Activated CD4-positive, alpha-beta T cell treated with anti-CD3 and anti-CD28 coated beads, Interleukin-2, Interleukin-4, amounts not matched to agents 100 ng/mL and 50 ng/mL, durations not matched to agents 16 hours and 8 hours (primary cell): ENCODE measurements around the gene PLSCR4.
A peak's percentile ranks its signal among the peaks of the same experiment; 100 is the strongest.

Source experiments
- DNase-seq: peaks from one replicate; pipeline ENCODE4 v3.0.0-alpha.2; 2020; ENCODE audit warnings: low spot score

Gene PLSCR4

GRCh38 chr3:146191051-146191450, 59.9 kb downstream of the PLSCR4 start:
- DNase-seq = no peak

- DNase-seq = peak; percentile 43
Observed at GRCh38 chr3:146189519-146190173, 61.3 kb downstream of the PLSCR4 start.

GRCh38 chr3:146187334-146187950, 63.5 kb downstream of the PLSCR4 start:
- no peak for DNase-seq

GRCh38 chr3:146184241-146185015, 66.5 kb downstream of the PLSCR4 start:
- DNase-seq = no peak

GRCh38 chr3:146181216-146181615, 69.7 kb downstream of the PLSCR4 start:
- DNase-seq = no peak

- DNase-seq = no peak
Observed at GRCh38 chr3:146180376-146180775, 70.5 kb downstream of the PLSCR4 start.

GRCh38 chr3:146178006-146178689, 72.8 kb downstream of the PLSCR4 start:
- no peak for DNase-seq

- DNase-seq = no peak
Observed at GRCh38 chr3:146177519-146177918, 73.4 kb downstream of the PLSCR4 start.

- no peak for DNase-seq
Observed at GRCh38 chr3:146177072-146177471, 73.8 kb downstream of the PLSCR4 start.

- no peak for DNase-seq
Observed at GRCh38 chr3:146172586-146172985, 78.3 kb downstream of the PLSCR4 start.

- DNase-seq = no peak
Observed at GRCh38 chr3:146170591-146170990, 80.3 kb downstream of the PLSCR4 start.

GRCh38 chr3:146169891-146170290, 81.0 kb downstream of the PLSCR4 start:
- no peak for DNase-seq

GRCh38 chr3:146166826-146167225, 84.1 kb downstream of the PLSCR4 start:
- DNase-seq = no peak

- no peak for DNase-seq
Observed at GRCh38 chr3:146166415-146166821, 84.5 kb downstream of the PLSCR4 start.

- no peak for DNase-seq
Observed at GRCh38 chr3:146165877-146166276, 85.0 kb downstream of the PLSCR4 start.

GRCh38 chr3:146164971-146165769, 85.7 kb downstream of the PLSCR4 start:
- no peak for DNase-seq

GRCh38 chr3:146164506-146164905, 86.4 kb downstream of the PLSCR4 start:
- no peak for DNase-seq

GRCh38 chr3:146164071-146164470, 86.8 kb downstream of the PLSCR4 start:
- DNase-seq = no peak

- no peak for DNase-seq
Observed at GRCh38 chr3:146163584-146163983, 87.3 kb downstream of the PLSCR4 start.

GRCh38 chr3:146162561-146162960, 88.3 kb downstream of the PLSCR4 start:
- no peak for DNase-seq

GRCh38 chr3:146161663-146162002, 89.3 kb downstream of the PLSCR4 start:
- DNase-seq = no peak
